Panc1 (cell line): ENCODE data around the gene CUX1. TPM values are rescaled to one million over a fixed set of nuclear protein-coding genes. Genes with fewer than 3 reads are reported as not detected.

Source experiments
- ATAC-seq: fragments of 200-7000 bp; cut with Tn5 transposase; 2 replicates; pipeline ENCODE4 v1.9.1; 2020; ENCODE audit warnings: mild to moderate bottlenecking, moderate library complexity
- BruUV-seq: library from RNA; stranded (reverse); fragments of 400-500 nt; replicated peaks from 2 replicates; lab custom pipeline; 2021; lab: Mats Ljungman, UMichigan
- CTCF ChIA-PET: fragments of 300-600 bp; sonication (Branson Sonifier 250); formaldehyde crosslinking; loops from one replicate; lab custom pipeline; 2022; ENCODE audit warnings: antibody characterized with exemption; lab: Charles Lee
- POLR2A ChIA-PET: fragments of 300-600 bp; sonication (Branson Sonifier 250); formaldehyde crosslinking; loops from one replicate; lab custom pipeline; 2022; ENCODE audit warnings: antibody characterized with exemption; lab: Charles Lee
- DNase-seq: peaks from one replicate; pipeline ENCODE4 v3.0.0-alpha.2; 2010; ENCODE audit warnings: low read depth, low spot score
- H3K27ac ChIP-seq: 2 replicates; pipeline ENCODE4 v1.5.1; 2011; ENCODE audit warnings: mild to moderate bottlenecking, low read length, inconsistent platforms
- H3K27me3 ChIP-seq: fragments of 200-500 bp; sonication (Bioruptor generic); 2 replicates; pipeline ENCODE4 v1.6.0; 2014; ENCODE audit warnings: low read length, inconsistent platforms; ENCODE audit not compliant: control insufficient read depth, insufficient read depth
- H3K36me3 ChIP-seq: fragments of 200-500 bp; sonication (Bioruptor generic); 2 replicates; pipeline ENCODE4 v1.5.1; 2014; ENCODE audit warnings: inconsistent platforms, mild to moderate bottlenecking, low read length, moderate library complexity; ENCODE audit not compliant: control insufficient read depth, insufficient read depth
- H3K4me1 ChIP-seq: 2 replicates; pipeline ENCODE4 v1.5.1; 2011; ENCODE audit warnings: inconsistent platforms, mild to moderate bottlenecking, low read length, moderate library complexity; ENCODE audit not compliant: control insufficient read depth, insufficient read depth
- H3K4me3 ChIP-seq, 2 experiments: 2 replicates each; pipeline ENCODE4 v1.5.1; 2011 to 2012; ENCODE audit warnings: low read depth in 2 of 2, low read length in 2 of 2, mild to moderate bottlenecking in 2 of 2, inconsistent platforms in 1 of 2, moderate library complexity in 1 of 2
- H3K9me3 ChIP-seq: fragments of 200-500 bp; sonication (Bioruptor generic); 2 replicates; pipeline ENCODE4 v1.5.1; 2014; ENCODE audit warnings: low read depth, mild to moderate bottlenecking, inconsistent platforms, low read length, moderate library complexity; ENCODE audit not compliant: control insufficient read depth, insufficient read depth
- POLR2AphosphoS5 ChIP-seq: IDR thresholded peaks from 2 replicates; pipeline ENCODE4 v1.6.1; 2012; ENCODE audit warnings: mild to moderate bottlenecking, low read depth, low read length, moderate library complexity
- SIN3A ChIP-seq: IDR thresholded peaks from 2 replicates; pipeline ENCODE4 v1.6.1; 2012; ENCODE audit warnings: low read depth, mild to moderate bottlenecking, low read length, moderate library complexity, borderline replicate concordance; ENCODE audit not compliant: insufficient read depth
- TCF7L2 ChIP-seq: IDR thresholded peaks from 2 replicates; pipeline ENCODE4 v1.6.1; 2011; ENCODE audit warnings: mild to moderate bottlenecking, low read depth, low read length, inconsistent platforms
- in situ Hi-C: cut with HindIII; loops from 2 replicates; pipeline ENCODE4 v1.10.0; 2016; ENCODE audit warnings: low sequenced_read_pairs, low pct_unique_long_range_greater_than_20kb
- intact Hi-C: fragments of 100-400 bp; cut with micrococcal nuclease; formaldehyde crosslinking; loops from one replicate; pipeline ENCODE4 v1.10.0; 2022; ENCODE audit not compliant: unreplicated experiment
- total RNA-seq: library from RNA; stranded (reverse); gene quantifications from one replicate; pipeline ENCODE4 v1.2.1, GENCODE V29; 2021; ENCODE audit not compliant: unreplicated experiment
- TF ChIP-seq, protein P1 (sequence below), 2 experiments: IDR thresholded peaks; 2 replicates each; pipeline ENCODE4 v1.6.1; 2011 to 2012; ENCODE audit warnings: low read depth in 2 of 2, control low read depth in 1 of 2, low read length in 1 of 2, mild to moderate bottlenecking in 1 of 2, moderate library complexity in 1 of 2; ENCODE audit not compliant: insufficient read depth in 1 of 2
- TF ChIP-seq, protein P2 (sequence below): fragments of 450-650 bp; IDR thresholded peaks from 2 replicates; pipeline ENCODE4 v1.5.1; 2017; ENCODE audit warnings: mild to moderate bottlenecking

Gene CUX1
- total RNA-seq, 1 experiment from 2014 or later: 50.9 TPM

DNA sequence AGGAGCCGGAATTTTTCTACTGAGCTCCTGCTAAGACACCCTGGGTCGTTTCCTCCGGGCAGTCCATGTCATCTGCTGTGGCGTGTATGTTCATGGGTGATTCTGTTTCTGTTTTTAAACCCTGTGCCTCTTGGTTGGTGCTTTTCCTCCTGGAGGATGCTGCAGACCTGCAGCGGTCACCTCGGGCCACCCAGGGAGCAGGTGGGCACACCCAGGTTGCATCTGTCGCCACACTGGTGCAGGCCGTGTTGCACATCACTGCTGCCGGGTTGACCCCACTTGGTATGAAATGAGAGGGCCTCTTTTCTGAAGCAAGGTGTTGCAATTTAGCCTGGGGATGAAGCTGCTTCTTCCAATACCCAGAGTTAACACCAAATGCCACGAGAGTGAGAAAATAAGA is 127.2 kb downstream of the CUX1 start:
- Histone ChIP-seq H3K4me1 (peaks cover 24% of the 10 kb centered on the region), H3K4me3 (no peak overlapping the region), H3K27me3 (no peaks in the 10 kb centered on the region), H3K27ac (no peak overlapping the region), H3K9me3 (no peaks in the 10 kb centered on the region), H3K36me3 (no peaks in the 10 kb centered on the region)
- ATAC-seq (no peak), DNase-seq (no peak)
- TF ChIP-seq, protein P1, sequence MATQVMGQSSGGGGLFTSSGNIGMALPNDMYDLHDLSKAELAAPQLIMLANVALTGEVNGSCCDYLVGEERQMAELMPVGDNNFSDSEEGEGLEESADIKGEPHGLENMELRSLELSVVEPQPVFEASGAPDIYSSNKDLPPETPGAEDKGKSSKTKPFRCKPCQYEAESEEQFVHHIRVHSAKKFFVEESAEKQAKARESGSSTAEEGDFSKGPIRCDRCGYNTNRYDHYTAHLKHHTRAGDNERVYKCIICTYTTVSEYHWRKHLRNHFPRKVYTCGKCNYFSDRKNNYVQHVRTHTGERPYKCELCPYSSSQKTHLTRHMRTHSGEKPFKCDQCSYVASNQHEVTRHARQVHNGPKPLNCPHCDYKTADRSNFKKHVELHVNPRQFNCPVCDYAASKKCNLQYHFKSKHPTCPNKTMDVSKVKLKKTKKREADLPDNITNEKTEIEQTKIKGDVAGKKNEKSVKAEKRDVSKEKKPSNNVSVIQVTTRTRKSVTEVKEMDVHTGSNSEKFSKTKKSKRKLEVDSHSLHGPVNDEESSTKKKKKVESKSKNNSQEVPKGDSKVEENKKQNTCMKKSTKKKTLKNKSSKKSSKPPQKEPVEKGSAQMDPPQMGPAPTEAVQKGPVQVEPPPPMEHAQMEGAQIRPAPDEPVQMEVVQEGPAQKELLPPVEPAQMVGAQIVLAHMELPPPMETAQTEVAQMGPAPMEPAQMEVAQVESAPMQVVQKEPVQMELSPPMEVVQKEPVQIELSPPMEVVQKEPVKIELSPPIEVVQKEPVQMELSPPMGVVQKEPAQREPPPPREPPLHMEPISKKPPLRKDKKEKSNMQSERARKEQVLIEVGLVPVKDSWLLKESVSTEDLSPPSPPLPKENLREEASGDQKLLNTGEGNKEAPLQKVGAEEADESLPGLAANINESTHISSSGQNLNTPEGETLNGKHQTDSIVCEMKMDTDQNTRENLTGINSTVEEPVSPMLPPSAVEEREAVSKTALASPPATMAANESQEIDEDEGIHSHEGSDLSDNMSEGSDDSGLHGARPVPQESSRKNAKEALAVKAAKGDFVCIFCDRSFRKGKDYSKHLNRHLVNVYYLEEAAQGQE (IDR thresholded peaks at IDR 0.05; ENCODE audit: insufficient read depth in 1 of 2, low read depth in 2 of 2, low read length in 1 of 2): no peak
- TF ChIP-seq SIN3A (no peak), POLR2AphosphoS5 (no peak), TCF7L2 (no peak)
- TF ChIP-seq, protein P2, sequence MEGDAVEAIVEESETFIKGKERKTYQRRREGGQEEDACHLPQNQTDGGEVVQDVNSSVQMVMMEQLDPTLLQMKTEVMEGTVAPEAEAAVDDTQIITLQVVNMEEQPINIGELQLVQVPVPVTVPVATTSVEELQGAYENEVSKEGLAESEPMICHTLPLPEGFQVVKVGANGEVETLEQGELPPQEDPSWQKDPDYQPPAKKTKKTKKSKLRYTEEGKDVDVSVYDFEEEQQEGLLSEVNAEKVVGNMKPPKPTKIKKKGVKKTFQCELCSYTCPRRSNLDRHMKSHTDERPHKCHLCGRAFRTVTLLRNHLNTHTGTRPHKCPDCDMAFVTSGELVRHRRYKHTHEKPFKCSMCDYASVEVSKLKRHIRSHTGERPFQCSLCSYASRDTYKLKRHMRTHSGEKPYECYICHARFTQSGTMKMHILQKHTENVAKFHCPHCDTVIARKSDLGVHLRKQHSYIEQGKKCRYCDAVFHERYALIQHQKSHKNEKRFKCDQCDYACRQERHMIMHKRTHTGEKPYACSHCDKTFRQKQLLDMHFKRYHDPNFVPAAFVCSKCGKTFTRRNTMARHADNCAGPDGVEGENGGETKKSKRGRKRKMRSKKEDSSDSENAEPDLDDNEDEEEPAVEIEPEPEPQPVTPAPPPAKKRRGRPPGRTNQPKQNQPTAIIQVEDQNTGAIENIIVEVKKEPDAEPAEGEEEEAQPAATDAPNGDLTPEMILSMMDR: no peak
- intact Hi-C loops (no loop called here), in situ Hi-C loops (no loop called here)
- ChIA-PET CTCF (no interaction called here), POLR2A (no interaction called here)
- no TSS peak for BruUV-seq

DNA sequence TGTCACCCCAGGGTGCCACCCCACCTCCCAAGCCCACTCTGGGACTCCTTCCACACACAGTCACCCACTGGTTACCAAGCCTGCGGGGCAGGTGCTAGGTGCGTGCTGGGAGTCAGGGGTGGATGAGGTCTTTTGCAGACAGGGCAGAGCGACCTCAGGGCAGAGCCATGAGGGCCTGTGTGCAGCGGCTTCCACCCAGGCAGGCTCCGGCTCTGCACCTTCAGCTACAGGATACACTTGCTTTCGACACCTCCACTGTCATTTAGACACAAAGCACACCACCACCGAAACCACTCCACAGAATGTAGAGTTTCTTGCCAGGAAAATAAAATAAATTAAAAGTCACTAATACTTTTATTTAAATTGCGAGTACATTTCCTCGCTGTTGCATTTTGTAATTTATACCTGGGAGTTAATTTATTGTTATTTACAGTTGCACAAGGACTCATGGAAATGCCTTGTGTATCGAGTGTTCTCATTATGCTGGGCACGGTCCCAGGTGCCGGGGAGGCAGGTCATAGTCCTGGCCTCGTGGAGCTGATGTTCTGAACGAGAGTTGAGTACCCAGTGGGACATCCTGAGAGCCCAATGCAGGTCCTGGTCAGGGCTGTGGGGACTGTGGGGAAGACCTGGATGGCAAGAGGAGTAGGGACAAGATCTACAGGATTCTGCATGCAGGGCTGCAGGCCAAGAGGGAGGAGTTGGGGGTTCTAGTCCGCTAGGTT is 127.8 kb downstream of the CUX1 start:
- H3K4me3 ChIP-seq: no peak overlapping the region
- H3K36me3 ChIP-seq: no peaks in the 10 kb centered on the region
- H3K4me1 ChIP-seq: peaks cover 24% of the 10 kb centered on the region
- ChIA-PET POLR2A (no interaction called here), CTCF (no interaction called here)
- intact Hi-C loops: no loop called here
- H3K9me3 ChIP-seq: no peaks in the 10 kb centered on the region
- H3K27me3 ChIP-seq: no peaks in the 10 kb centered on the region
- no peak overlapping the region for H3K27ac ChIP-seq
- in situ Hi-C loops: no loop called here
- TF ChIP-seq, protein P2: no peak
- TF ChIP-seq POLR2AphosphoS5 (no peak), SIN3A (no peak), TCF7L2 (no peak)
- TF ChIP-seq, protein P1 (IDR thresholded peaks at IDR 0.05; ENCODE audit: insufficient read depth in 1 of 2, low read depth in 2 of 2, low read length in 1 of 2): no peak
- no TSS peak for BruUV-seq
- DNase-seq: no peak
- no peak for ATAC-seq
